NB4 (cell line): ENCODE data around the gene SH3BGRL3.

Experiments
- POLR2A ChIP-seq: IDR thresholded peaks from 2 replicates; pipeline ENCODE4 v1.6.1; 2011; ENCODE audit warnings: mild to moderate bottlenecking; ENCODE audit not compliant: insufficient read length; ENCODE audit errors: extremely low read depth
- TF ChIP-seq, protein P1 (sequence below): IDR thresholded peaks from one replicate; pipeline ENCODE4 v1.5.1; 2012; ENCODE audit warnings: low read depth, low read length

DNA sequence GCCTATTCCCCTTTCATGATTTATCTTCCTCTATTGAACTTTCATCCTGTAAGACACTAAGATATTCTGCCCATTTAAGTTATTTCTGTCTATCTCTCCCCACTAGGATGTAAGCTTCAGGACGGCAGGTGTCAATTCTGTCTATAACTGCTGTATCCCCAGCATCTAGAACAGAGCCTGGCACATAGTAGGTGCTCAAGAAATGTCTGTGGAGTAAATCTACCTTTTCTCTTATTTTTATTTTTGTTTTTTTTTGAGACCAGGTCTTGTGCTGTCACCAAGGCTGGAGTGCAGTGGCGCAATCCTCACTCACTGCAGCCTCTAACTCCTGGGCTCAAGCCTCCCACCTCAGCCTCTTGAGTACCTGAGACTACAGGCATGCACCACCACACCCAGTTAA lies 43.5 kb downstream of the SH3BGRL3 start:
- TF ChIP-seq, protein P1, sequence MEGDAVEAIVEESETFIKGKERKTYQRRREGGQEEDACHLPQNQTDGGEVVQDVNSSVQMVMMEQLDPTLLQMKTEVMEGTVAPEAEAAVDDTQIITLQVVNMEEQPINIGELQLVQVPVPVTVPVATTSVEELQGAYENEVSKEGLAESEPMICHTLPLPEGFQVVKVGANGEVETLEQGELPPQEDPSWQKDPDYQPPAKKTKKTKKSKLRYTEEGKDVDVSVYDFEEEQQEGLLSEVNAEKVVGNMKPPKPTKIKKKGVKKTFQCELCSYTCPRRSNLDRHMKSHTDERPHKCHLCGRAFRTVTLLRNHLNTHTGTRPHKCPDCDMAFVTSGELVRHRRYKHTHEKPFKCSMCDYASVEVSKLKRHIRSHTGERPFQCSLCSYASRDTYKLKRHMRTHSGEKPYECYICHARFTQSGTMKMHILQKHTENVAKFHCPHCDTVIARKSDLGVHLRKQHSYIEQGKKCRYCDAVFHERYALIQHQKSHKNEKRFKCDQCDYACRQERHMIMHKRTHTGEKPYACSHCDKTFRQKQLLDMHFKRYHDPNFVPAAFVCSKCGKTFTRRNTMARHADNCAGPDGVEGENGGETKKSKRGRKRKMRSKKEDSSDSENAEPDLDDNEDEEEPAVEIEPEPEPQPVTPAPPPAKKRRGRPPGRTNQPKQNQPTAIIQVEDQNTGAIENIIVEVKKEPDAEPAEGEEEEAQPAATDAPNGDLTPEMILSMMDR = no peak
- no peak for TF ChIP-seq POLR2A
